ENCODE results near the gene TNFRSF11A.
A peak's percentile ranks its signal among the peaks of the same experiment; 100 is the strongest.

The TNFRSF11A gene

DNA sequence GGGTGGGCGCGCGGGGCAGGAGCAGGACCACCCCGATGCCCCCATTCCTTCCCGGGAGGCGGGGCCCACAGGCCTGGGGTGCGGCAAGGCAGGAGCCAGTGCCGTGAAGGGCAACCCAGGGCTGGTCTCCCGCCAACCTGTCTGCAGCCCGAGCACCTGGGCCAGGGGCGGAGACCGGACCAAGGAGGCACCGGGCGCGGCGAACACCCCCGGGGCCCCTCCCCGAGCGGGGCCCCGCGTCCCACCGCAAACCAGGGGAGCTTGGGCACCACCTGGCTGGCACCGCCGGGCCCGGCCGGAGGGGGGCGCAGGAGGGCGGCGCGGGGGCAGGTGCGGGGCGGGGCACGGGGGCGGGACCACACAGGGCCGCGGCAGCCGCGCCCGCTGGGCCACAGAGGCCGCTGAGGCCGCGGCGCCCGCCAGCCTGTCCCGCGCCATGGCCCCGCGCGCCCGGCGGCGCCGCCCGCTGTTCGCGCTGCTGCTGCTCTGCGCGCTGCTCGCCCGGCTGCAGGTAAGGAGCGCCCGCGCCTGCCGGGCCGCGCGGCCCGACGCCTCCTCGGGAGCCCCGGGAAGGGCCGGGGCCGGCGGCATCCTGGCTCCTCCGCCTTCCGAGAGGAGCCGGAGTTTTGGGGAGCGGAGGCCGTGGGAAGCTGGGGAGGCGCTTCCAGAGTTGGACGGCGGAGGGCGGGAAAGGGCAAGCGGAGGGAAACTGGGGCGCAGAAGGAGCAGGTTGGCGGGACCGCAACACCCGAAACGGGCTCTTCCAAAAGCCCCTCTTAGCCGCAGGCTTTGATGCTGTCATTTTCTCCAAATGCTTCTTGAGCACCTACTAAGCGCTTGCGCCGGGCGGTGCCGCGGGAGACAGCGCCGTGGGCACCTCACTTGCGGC lies at the start of gene TNFRSF11A:
TNFRSF11A (plus strand) TSS at position 394 of the 889 bp plus-strand sequence; CDS start at position 437, 43 bp downstream.
- peak; percentile 57 to 83 (median 81) for DNase-seq

DNA sequence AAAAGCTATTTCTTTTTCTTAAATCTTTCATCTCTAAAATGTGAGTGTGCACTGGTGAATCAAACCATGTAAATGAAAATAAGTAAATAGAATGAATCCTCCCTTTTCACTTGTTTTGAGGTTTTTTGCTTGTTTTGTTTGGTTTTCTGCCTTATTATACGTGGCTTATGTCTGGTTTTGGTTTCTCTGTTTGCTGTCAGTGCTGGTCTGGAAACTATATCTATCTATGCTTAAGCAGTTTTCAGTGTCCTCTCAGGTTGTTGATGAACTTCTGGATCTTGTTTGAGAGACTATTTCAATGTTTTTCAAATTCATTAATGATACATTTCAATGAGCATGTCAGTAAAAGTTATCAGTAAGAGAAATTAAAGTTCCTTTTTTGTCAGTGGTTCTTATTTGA lies 48.1 kb upstream of the TNFRSF11A start:
- DNase-seq: no peak

DNA sequence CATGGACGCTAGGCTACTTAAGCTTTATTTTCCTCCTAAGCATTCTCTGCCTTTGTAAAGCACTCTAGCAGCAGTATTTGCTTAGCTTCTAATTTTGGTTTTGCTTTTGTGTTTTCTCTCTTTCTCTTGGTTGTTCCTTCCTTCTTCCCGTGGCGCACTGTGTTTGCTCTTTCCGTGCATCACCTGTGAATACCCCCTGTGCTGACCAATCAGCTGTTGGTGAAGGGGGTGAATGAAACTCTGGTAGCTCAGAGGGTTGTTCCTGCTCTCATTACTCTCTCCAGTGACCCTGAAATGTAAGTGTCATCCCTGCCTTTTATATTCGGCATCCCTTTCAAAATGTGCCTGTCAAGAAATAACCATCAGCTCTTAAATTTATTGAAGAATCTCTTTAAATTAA lies 45.5 kb upstream of the TNFRSF11A start:
- peak; percentile 5 to 99 (median 92) for DNase-seq

DNA sequence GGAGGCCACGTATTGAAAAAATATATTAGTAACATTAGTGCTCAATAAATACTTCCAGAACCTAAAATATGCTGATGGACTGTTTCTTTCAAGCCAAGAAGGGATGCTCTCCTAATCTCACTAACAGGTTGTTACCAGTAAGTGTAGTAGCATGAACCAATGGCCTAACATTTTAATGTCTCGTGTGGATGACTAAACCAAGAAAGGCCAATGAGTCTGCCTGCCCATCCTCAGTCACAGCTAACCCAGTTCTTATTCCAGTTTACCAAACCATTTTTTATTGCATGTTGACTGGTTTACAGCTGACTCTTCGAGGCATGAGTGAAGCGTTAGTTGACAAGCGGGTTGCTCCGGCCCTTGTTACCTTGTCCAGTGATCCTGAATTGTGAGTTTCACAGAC lies 45.1 kb upstream of the TNFRSF11A start:
- peak in 1 of 3 experiments; percentile 33 for DNase-seq

DNA sequence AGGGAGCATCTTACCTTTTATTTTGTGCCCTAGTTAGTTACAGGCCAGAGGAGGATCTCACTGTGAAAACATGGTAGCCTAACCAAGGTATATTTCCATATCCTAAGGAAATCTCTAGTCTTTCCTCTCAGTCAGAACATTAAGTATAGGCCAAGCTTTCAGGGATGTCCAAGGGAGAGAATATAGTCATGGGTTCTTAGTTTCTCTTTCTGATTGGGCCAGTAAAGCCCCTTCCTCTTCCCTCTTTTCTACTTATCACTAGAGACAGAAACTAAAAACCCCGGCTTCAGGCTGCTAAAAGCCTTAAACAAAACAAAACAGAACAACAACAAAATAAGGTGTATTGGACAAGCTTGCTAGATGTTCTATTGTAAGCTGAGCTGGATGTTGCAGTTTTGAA lies 44.3 kb upstream of the TNFRSF11A start:
- DNase-seq: no peak

DNA sequence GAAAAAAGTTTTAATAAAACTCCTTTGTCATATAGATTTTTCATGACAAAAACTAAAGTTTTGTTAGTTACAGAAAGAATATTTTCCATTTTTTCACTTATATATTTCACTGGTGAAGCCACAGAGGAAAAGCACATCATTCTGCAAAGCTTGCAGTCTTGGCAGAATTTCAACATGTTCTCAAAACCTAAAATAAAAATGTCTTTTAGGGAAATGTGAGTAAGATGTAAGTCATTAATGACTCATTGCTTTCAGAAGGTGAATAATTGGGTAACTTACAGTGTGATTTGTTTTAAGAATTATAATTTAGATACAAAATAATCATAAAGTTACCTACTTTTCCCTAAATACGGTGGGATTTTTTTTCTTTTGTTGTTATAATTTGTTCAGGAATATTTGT lies 43.4 kb upstream of the TNFRSF11A start:
- DNase-seq: no peak

DNA sequence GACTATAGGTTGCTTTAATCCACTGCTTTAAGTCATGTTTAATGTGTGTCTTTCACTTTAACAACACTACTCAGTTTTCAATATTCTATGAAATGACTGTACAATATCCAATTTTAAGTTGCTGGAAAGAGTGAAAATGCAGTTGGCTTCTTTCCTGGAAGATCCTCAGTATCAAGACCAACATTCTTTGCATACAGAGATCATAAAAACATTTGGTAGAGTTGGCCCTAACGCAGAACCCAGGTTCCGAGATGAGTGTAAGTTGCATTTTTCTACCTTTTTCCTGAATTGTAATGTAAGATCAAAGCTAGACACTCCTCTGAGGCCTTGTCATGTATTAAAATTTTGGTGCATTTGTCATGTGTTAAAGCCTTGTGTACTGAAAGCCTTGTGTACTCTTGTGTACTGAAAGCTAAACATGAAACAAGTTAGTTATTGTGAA lies 42.9 kb upstream of the TNFRSF11A start:
- no peak for DNase-seq

DNA sequence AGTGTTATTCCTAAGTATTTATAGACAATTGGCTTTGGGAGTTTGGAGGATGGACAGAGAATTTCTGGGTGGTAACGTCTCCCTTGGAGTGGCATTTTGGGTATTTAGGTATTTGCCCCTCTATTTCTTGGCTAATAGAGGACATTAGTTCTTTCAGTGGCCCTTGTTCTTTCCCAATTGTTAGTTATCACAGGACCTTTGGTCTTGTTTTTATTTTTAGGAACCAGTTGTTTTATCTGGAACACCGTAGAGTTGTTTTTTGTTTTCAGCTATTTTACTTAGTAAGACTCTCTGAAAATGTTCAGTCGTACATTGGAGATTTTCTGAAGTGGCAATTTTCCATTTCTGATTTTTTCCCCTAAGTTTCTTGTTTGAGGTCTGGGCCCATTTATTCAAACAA lies 40.5 kb upstream of the TNFRSF11A start:
- DNase-seq: no peak

DNA sequence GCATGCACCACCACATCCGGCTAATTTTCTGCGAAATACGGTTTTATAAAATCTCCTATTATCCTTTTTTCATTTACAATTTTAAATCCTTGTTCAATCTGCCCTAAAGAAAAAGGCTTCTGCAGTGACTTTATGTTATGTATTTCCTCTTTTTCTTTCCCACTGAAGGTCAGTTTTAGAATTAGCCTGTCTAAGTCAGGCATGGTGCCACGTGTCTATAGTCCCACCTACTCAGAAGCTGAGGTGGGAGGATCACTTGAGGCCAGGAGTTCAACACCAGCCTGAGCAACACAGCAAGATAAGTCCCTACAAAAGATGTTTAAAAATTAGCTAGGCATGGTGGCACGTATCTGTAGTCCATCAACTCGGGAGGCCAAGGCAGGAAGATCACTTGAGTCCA lies 39.8 kb upstream of the TNFRSF11A start:
- DNase-seq: no peak

DNA sequence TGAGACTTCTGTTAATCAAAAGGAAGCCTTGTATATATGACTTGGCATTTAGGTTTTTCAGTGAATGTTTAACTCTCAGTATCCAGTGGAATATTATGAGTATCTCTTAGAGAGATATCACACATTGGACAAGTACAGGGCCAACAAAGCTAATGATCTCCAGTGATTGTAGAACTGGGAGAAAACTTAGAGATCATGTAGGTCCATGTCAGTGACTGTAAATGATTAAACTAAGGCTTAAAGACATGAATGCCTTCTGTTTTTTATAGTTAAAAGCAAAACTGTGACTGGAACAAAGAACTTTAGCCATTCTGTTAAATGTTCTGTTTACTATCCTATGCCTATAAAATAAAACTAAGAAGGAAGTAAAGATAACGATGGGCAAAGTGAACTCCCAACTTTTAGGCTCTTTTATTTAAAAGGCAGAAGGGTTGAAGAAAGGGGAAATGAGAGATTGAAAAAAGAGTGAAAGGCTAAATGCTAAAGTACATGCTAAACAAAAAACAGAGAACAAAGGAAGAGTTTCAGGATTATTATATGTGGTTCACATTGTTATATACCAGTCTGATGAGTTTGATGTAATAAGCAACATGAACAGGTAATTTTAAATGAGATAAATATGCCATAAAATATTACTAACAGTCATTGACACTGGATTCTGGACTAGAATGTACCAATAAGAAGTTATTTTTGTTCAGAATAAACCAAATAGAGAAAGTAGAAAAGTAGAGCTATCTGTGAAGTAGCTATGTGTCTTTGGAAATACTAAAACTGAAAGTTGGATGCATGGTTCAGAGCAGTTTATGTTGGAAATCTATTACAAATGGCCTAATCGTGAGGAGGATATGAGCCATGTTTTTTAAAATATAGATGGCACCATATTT lies 37.1 kb upstream of the TNFRSF11A start:
- no peak for DNase-seq

DNA sequence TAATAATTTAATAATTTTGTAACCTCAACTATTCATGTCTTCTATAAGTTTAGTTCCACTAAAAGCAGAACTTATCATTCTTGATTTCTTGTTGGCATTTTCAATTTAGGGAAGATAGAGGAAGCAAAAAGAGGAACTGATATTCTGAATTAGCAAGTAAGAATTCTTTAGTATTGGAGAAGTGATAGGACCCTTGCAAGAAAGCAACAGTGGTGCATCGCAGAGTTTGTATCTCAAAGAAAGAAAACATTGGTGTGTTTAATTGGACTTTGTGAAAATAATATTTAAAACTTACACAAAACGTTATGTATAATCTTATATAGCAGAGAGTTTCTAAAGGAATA lies 36.5 kb upstream of the TNFRSF11A start:
- DNase-seq: no peak

DNA sequence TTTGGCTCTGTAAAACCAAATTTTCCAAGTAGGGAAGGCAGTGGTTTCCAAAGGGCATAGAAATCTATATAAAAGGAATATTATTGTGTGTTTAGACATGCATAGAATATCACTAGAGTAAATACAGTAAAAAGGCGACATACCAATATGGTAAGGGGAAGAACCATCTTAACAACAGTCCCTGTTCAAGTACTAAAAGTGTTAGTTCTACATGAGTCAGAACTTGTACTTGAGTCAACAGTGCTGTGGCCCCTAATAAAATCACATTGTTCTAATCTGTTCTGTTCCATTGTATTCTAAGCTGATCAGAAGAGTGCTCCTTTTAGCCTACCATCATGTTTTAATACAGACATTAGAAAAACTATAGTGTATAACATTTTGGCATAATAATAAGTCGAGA lies 36.1 kb upstream of the TNFRSF11A start:
- no peak for DNase-seq

DNA sequence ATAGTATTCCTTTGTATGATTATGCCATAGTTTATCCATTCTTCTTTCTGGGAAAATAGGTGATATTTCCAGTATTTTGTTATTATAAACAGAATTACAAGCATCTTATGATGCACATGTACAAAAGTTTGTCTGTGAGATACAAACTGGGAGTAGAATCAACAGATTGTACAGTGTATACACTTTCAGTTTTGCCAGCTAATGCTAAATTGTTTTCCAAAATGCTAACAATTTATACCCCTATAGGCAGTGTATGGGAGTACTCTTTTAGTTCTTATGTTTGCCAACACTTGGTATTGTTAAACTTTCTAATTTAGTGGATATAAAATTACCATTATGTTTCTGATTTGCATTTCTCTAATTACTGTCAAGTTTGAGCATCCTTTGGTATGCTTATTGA lies 31.0 kb upstream of the TNFRSF11A start:
- no peak for DNase-seq

DNA sequence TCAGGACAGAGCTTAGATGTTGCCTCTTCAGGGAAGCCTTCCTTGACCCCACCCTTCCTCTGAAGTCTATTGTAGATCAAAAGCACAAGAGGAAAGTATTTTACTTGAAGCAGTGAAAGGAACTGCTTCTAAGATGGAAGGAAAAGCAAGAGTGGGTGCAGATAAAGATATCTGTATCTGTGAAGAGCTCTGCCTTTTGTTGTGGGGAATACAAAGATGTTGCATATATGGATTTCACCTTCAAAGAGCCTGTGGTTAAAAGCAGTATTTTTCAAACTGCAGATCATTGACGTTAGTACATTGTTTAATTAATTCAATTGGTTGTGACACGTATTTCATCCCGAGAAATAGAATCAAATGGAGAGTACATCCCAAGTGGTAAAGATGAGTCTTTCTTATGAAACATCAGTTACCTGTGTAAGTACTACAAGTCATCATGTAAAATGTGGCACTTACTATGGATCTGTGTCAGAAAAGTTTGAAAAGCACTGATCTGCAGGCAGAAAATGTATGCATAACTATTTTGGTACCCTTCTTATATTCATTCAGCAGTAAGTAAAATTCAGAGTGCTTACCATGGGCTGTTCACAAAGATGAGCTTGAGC lies 24.6 kb upstream of the TNFRSF11A start:
- DNase-seq: no peak

DNA sequence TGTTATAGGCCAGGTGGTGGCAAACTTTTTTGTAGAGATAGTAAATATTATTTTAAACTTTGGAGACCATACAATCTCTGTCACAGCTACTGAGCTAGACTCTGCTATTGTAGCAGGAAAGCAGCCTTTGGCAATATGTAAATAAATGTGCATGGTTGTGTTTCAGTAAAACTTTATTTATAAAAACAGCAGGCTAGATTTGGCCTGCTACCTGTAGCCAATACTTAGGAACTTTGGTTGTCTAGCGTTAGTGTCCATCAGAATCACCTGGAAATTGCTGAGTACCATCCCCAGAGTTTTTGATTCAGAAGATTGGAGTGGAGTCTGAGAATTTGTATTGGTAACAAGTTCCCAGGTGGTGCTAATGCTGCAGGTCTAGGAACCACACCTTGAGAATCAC lies 23.8 kb upstream of the TNFRSF11A start:
- no peak for DNase-seq

DNA sequence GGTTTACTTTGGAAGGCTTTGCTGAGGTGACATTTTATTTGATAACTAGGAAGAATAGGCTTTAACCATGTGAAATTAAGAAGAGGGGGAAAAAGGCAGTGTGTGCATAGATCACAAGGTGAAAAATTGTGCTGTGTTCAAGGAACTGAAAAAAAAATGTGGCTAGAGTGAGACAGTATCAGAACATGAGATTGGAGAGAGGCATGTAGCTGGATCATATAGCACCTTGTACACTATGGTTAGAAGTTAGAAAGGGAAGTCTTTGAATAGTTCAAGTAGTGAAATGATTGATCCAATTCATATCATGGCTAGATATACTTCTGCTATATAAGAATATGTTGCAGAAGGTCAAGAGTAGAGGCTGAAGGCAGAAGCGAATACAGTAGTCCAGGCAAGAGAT lies 12.3 kb upstream of the TNFRSF11A start:
- DNase-seq: no peak

DNA sequence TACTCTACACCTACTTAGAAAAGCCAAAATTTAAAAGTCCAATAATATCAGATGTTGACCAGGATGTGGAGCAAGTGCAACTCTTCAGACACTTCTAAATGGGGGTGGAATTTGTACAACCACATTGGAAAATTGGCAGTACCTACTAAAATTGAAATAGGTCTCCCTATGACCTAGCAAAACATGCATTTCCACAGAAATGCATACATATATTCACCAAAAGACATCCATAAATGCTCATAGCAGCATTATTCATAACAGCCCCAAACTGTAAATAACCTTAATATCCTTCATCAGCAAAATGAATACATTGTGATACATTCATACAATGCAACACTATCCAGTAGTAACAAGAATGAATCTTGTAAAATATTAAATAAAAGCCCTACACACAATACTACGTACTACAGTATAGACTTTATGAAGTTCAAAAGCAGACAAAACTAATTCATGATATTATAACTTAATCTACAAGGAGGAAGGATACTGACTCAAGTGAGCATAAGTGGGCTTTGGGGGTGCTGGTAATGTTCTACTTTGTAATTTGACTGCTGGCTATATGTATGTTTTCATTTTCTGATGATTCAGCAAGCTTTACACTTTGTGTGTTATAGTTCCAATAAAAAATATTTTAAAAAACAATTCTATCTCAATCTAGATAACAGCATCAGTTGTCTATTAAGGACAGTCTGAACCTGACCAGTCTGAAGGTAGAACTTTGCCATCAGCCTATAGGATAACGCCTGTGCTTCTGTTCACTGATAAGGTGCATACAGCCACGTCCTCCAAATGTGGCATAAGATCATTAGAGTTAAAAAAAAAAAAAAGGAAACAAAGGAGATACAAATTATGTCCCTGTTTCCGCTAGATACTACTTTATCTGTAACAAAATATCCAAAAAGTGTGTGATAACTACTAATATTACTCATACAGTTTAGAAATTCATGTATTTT lies 6.6 kb upstream of the TNFRSF11A start:
- no peak for DNase-seq

DNA sequence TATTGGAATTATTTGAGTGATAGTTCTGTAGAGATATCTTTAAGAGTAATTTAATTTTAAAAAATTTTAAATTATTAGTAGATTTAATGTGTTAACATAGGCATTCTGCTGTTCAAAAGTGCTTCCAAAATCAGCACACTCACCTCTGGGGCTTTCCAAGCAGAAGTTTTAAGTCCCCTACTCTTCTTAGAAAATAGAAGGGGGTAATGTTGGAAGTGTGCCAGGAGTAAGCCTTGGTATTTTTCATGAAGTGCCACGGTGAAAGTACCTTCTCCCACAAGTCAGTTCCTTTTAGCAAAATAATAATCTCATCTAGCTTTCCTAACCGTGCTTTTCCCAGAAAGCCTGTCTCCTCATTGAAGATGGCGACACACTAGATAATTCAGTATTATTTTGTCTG lies 3.9 kb upstream of the TNFRSF11A start:
- DNase-seq: peak in 1 of 3 experiments; percentile 36

DNA sequence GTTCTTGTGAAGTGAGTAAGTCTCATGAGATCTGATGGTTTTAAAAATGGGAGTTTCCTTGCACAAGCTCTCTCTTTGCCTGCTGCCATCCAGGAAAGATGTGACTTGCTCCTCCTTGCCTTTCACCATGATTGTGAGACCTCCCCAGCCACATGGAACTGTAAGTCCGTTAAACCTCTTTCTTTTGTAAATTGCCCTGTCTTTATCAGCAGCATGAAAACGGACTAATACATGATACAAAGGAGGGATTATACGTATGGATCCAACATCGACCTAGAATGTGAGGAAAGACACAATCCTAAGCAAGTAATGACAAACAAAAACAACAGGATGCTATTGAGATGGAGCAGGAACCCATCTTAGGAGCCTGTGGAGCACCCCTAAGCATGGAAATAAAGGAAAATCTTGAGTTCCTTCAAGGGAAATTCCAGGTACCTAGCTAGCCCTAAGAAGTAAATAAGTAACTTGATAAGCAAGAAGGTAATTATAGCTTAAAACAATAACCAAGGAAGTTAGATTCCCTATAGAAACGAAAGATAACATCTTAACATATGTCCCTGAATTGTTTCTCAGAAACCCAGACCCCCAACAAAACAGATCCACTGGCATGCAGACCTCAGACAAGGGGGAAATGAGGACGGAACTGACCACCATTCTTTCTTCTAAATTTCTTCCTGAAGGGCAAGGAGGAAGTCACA lies 1.5 kb upstream of the TNFRSF11A start:
- DNase-seq: no peak

DNA sequence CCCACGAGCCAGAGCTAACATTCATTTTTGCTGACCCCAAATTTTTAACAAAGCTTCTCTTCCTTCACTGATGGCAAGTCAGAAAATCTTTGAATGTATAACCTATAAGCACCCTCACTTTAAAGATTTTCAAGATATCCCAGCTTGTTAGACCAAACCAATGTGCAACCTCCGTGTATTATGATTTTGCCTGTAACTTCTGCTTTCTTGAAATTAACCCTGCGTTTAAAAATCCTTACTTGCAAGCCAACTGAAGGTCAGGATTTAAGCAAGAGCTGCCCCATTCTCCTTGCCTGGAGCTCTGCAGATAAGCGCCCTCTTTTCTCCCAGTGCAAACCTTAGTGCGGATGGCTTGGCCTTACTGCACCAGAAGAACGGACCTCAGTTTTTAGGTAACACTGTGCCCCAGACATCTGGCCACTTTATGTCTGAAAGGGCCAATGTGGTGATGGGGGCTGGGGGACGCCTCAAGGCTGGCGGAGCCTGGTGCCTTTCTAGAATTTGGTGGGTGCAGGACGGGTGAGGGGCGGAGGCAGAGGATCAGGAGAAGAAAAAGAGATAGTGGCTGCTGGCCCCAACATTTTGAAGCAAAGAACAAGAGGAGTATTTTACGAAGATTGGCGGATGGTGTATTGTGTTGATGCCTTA lies 805 bp upstream of the TNFRSF11A start:
- no peak for DNase-seq

Measured in NCI-H1417 (cell line).